HG03571 (cell line): ENCODE measurements around the gene ZNF3.
"Not testable (repeated sequence)": the region's sequence is repeated elsewhere in the genome, so short reads cannot be mapped to it uniquely, and the experiment has no call there.

Experiments used
- ATAC-seq: cut with Tn5 transposase; IDR thresholded peaks from one replicate; pipeline ENCODE4 v1.9.1; 2021; ENCODE audit not compliant: unreplicated experiment

The ZNF3 gene

GRCh38 chr7:100081535-100082102, at the start of gene ZNF3:
TSS of gene ZNF3 (minus strand) at chr7:100081723. CDS start at chr7:100077357, 4,366 bp downstream.
- ATAC-seq, result peak; percentile 72

GRCh38 chr7:100130608-100131453, 49.3 kb upstream of the ZNF3 start:
- no peak for ATAC-seq

- not testable (repeated sequence) for ATAC-seq
These were observed 48.7 kb upstream of the ZNF3 start for GRCh38 chr7:100130220-100130607.

- no peak for ATAC-seq
These were observed 47.1 kb upstream of the ZNF3 start for GRCh38 chr7:100128637-100128963.

- peak; percentile 7 for ATAC-seq
These were observed 46.5 kb upstream of the ZNF3 start for GRCh38 chr7:100127866-100128636.

GRCh38 chr7:100126931-100127865, 45.7 kb upstream of the ZNF3 start, which contains the start of gene MBLAC1:
TSS of gene MBLAC1 (plus strand) at chr7:100126967. CDS start at chr7:100127396, 429 bp downstream.
- ATAC-seq, result peak; percentile 55

- ATAC-seq, result no peak
These were observed 44.9 kb upstream of the ZNF3 start for GRCh38 chr7:100126239-100126930.

GRCh38 chr7:100124301-100125230, 43.0 kb upstream of the ZNF3 start:
- no peak for ATAC-seq

GRCh38 chr7:100122568-100122967, 41.0 kb upstream of the ZNF3 start:
- no peak for ATAC-seq

GRCh38 chr7:100122067-100122466, 40.5 kb upstream of the ZNF3 start:
- ATAC-seq, result no peak

GRCh38 chr7:100120733-100121036, 39.2 kb upstream of the ZNF3 start:
- no peak for ATAC-seq

GRCh38 chr7:100119970-100120732, 38.6 kb upstream of the ZNF3 start:
- ATAC-seq, result peak; percentile 46

GRCh38 chr7:100119072-100119969, 37.8 kb upstream of the ZNF3 start, which contains the start of the genes CNPY4 and TAF6:
TSS of gene CNPY4 (plus strand) at chr7:100119634. CDS start at chr7:100119745, 111 bp downstream.
TSS of gene TAF6 (minus strand) at chr7:100119358. CDS start at chr7:100114209, 5,149 bp downstream.
- ATAC-seq, result peak; percentile 55

- no peak for ATAC-seq
These were observed 37.0 kb upstream of the ZNF3 start for GRCh38 chr7:100118388-100119071.

GRCh38 chr7:100115026-100115425, 33.5 kb upstream of the ZNF3 start:
- ATAC-seq, result no peak

- no peak for ATAC-seq
These were observed 30.4 kb upstream of the ZNF3 start for GRCh38 chr7:100111914-100112313.

- no peak for ATAC-seq
These were observed 29.6 kb upstream of the ZNF3 start for GRCh38 chr7:100111156-100111555.
